Smooth muscle cell (in vitro differentiated cells): ENCODE measurements around the gene MLC1. TPM values are rescaled to one million over a fixed set of nuclear protein-coding genes. Genes with fewer than 3 reads are reported as not detected.

Experiments
- DNase-seq: peaks from one replicate; lab custom pipeline; 2025; ENCODE audit not compliant: unreplicated experiment; lab: John Stamatoyannopoulos, UW
- H2AFZ ChIP-seq: fragments of 200-600 bp; sonication (generic); 2 replicates; pipeline ENCODE4 v1.6.0; 2016; ENCODE audit warnings: antibody characterized with exemption, low read depth, mild to moderate bottlenecking
- H3F3A ChIP-seq: fragments of 200-600 bp; sonication (generic); 2 replicates; pipeline ENCODE4 v1.6.0; 2017; ENCODE audit warnings: antibody characterized with exemption, low read depth
- H3K27ac ChIP-seq: fragments of 200-600 bp; sonication (generic); 2 replicates; pipeline ENCODE4 v1.5.1; 2016; ENCODE audit warnings: low read depth, mild to moderate bottlenecking
- H3K27me3 ChIP-seq: fragments of 200-600 bp; sonication (generic); 2 replicates; pipeline ENCODE4 v1.6.1; 2016; ENCODE audit warnings: low read depth, mild to moderate bottlenecking
- H3K36me3 ChIP-seq: fragments of 200-600 bp; sonication (generic); 2 replicates; pipeline ENCODE4 v1.5.1; 2016; ENCODE audit warnings: low read depth
- H3K4me1 ChIP-seq: fragments of 200-600 bp; sonication (generic); 2 replicates; pipeline ENCODE4 v1.5.1; 2016; ENCODE audit warnings: low read depth
- H3K4me2 ChIP-seq: fragments of 200-600 bp; sonication (generic); 2 replicates; pipeline ENCODE4 v1.6.0; 2016; ENCODE audit warnings: mild to moderate bottlenecking
- H3K4me3 ChIP-seq: fragments of 200-600 bp; sonication (generic); 2 replicates; pipeline ENCODE4 v1.5.1; 2016; ENCODE audit warnings: mild to moderate bottlenecking
- H3K79me2 ChIP-seq: fragments of 200-600 bp; sonication (generic); 2 replicates; pipeline ENCODE4 v1.6.0; 2016; ENCODE audit warnings: low read depth, mild to moderate bottlenecking
- H3K9ac ChIP-seq: fragments of 200-600 bp; sonication (generic); 2 replicates; pipeline ENCODE4 v1.6.0; 2016; ENCODE audit warnings: low read depth
- H3K9me3 ChIP-seq: fragments of 200-600 bp; sonication (generic); replicated peaks from 2 replicates; pipeline ENCODE4 v1.5.1; 2016; ENCODE audit warnings: low read depth
- H4K20me1 ChIP-seq: fragments of 200-600 bp; sonication (generic); 2 replicates; pipeline ENCODE4 v1.6.0; 2016; ENCODE audit warnings: low read depth
- CTCF ChIP-seq: fragments of 200-600 bp; sonication (generic); IDR thresholded peaks from 2 replicates; pipeline ENCODE4 v1.5.1; 2017; ENCODE audit warnings: borderline replicate concordance, mild to moderate bottlenecking, antibody characterized with exemption; ENCODE audit not compliant: insufficient read depth, poor library complexity, severe bottlenecking
- WGBS: methylation state at CpG from one replicate; pipeline ENCODE4 v1.1.7; 2016; ENCODE audit warnings: low lambda C conversion rate; 5-methylcytosine and 5-hydroxymethylcytosine counted together
- polyA plus RNA-seq: library from polyadenylated mRNA; unstranded; fragments of >200 nt; fragmentation: Nextera tagmentation; extraction: Ambion mirVana; gene quantifications from 2 replicates; pipeline ENCODE4 v1.2.1, GENCODE V29; 2016
- total RNA-seq: library from RNA; depleted of rRNA; stranded (reverse); fragments of >200 nt; gene quantifications from 2 replicates; pipeline ENCODE4 v1.2.3, GENCODE V29; 2014

MLC1 gene
- total and polyA plus RNA-seq, 2 experiments from 2014 or later: 4.2 to 6.3 TPM

- no peak for DNase-seq
- Histone ChIP-seq H3K9me3 (no peaks in the 10 kb centered on the region), H3K9ac (no peak overlapping the region), H3K27me3 (no peaks in the 10 kb centered on the region), H3K79me2 (no peaks in the 10 kb centered on the region), H3K36me3 (no peaks in the 10 kb centered on the region), H4K20me1 (no peaks in the 10 kb centered on the region), H3F3A (peaks cover 6% of the 10 kb centered on the region), H3K4me3 (no peak overlapping the region), H3K4me2 (no peak overlapping the region), H2AFZ (no peak overlapping the region), H3K27ac (no peak overlapping the region), H3K4me1 (peaks cover 5% of the 10 kb centered on the region)
- WGBS: 89% methylated on average over 13 of the region's 13 CpGs
- no peak for TF ChIP-seq CTCF
Observed at GRCh38 chr22:50080077-50080465, 5.2 kb downstream of the MLC1 start.

- H3K27me3 ChIP-seq: no peaks in the 10 kb centered on the region
- H3K27ac ChIP-seq: no peak overlapping the region
- H3K4me1 ChIP-seq: no peaks in the 10 kb centered on the region
- no peaks in the 10 kb centered on the region for H3F3A ChIP-seq
- no peaks in the 10 kb centered on the region for H3K79me2 ChIP-seq
- H2AFZ ChIP-seq: no peak overlapping the region
- H3K4me3 ChIP-seq: no peak overlapping the region
- WGBS: 71% methylated on average over 9 of the region's 9 CpGs
- no peaks in the 10 kb centered on the region for H3K36me3 ChIP-seq
- no peak for TF ChIP-seq CTCF
- peak overlapping the region; percentile 33 for H3K4me2 ChIP-seq
- no peaks in the 10 kb centered on the region for H3K9me3 ChIP-seq
- no peaks in the 10 kb centered on the region for H4K20me1 ChIP-seq
- no peak overlapping the region for H3K9ac ChIP-seq
- DNase-seq: no peak
Observed at GRCh38 chr22:50078761-50079160, 6.5 kb downstream of the MLC1 start.

- Histone ChIP-seq H4K20me1 (no peaks in the 10 kb centered on the region), H3K4me2 (no peak overlapping the region), H3K9ac (no peak overlapping the region), H3K9me3 (no peaks in the 10 kb centered on the region), H3K36me3 (no peaks in the 10 kb centered on the region), H2AFZ (no peak overlapping the region), H3K79me2 (no peaks in the 10 kb centered on the region), H3F3A (no peaks in the 10 kb centered on the region), H3K4me1 (no peaks in the 10 kb centered on the region), H3K27me3 (no peaks in the 10 kb centered on the region), H3K4me3 (no peak overlapping the region), H3K27ac (no peak overlapping the region)
- no peak for DNase-seq
- 99% methylated on average over 13 of the region's 13 CpGs for WGBS
- TF ChIP-seq CTCF: no peak
Observed at GRCh38 chr22:50078246-50078645, 7.0 kb downstream of the MLC1 start.

- Histone ChIP-seq H3K9me3 (no peaks in the 10 kb centered on the region), H3K79me2 (no peaks in the 10 kb centered on the region), H3F3A (no peaks in the 10 kb centered on the region), H3K27me3 (no peaks in the 10 kb centered on the region), H3K4me1 (no peaks in the 10 kb centered on the region), H2AFZ (no peak overlapping the region), H3K9ac (no peak overlapping the region), H3K4me3 (no peak overlapping the region), H4K20me1 (no peaks in the 10 kb centered on the region), H3K36me3 (no peaks in the 10 kb centered on the region), H3K4me2 (no peak overlapping the region), H3K27ac (no peak overlapping the region)
- 91% methylated on average over 43 of the region's 43 CpGs for WGBS
- no peak for DNase-seq
- TF ChIP-seq CTCF: no peak
Observed at GRCh38 chr22:50076646-50077535, 8.3 kb downstream of the MLC1 start.
